ENCODE data around the gene TBC1D25.

Gene TBC1D25

DNA sequence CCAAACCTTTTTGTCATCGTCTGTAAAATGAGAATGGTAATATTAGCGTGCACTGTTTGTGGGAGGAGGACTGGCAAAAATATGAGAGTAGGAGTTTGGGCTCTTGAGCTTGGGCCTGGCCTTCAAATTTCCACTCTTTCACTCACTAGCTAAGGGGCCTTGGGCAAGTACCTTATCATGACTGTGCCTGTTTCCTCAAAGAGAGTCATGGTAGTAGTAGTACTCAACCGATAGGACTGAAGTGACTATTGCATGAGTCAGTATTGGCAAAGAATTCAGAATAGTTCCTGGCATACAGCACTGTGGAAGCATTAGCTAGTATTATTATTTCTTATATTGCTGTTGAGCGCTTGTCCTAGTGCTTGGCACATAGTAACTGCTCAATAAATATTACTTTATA, 18.8 kb downstream of the TBC1D25 start:
- DNase-seq = no peak

DNA sequence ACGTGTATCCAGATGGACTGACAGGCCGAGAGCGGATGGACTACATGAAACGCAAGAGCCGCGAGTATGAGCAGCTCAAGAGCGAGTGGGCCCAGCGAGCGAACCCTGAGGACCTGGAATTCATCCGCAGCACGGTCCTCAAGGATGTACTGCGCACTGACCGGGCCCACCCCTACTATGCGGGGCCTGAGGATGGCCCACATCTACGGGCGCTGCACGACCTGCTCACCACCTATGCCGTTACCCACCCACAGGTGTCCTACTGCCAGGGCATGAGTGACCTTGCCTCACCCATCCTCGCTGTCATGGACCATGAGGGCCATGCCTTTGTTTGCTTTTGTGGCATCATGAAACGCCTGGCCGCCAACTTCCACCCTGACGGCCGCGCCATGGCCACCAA, 20.1 kb downstream of the TBC1D25 start:
- DNase-seq = no peak

DNA sequence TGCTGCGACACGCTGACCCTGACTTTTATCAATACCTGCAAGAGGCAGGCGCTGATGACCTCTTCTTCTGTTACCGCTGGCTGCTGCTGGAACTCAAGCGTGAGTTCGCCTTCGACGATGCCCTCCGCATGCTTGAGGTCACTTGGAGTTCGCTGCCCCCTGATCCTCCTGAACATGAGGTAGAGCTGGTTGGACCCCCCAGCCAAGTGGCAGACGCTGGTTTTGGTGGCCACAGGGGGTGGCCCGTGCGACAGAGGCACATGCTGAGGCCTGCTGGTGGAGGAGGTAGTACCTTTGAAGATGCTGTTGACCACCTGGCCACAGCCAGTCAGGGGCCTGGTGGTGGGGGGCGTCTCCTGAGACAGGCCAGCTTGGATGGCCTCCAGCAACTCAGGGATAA, 20.5 kb downstream of the TBC1D25 start:
- no peak for DNase-seq

DNA sequence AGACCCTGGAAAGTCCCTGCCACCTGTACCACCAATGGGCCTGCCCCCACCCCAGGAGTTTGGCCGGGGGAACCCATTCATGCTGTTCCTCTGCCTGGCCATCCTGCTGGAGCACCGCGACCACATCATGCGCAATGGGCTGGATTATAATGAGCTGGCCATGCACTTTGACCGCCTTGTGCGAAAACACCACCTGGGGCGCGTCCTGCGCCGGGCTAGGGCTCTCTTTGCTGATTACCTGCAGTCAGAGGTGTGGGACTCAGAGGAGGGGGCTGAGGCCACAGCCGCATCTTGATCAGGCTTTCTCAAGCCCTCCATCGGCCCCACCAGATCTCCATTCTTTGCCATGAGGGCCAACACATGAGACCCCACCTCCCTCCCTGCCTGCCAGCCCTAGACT, 21.2 kb downstream of the TBC1D25 start:
- DNase-seq = no peak

DNA sequence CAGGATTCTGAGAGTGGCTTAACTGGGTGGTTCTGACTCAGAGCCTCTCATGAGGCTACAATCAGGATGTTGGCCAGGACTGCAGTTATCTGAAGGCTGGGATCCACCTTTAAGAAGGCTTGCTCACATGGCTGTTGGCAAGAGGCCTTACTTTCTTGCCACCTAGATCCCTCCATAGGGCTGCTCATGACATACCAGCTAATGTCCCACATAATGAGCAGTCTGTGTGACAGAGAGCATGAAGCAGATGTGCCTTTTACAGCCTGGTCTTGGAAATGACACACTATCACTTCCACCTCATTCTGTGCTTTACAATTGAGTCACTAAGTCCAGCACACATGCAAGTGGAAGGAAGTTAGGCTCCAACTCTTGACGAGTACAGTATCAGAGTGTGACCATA, 30.4 kb downstream of the TBC1D25 start:
- DNase-seq = no peak

DNA sequence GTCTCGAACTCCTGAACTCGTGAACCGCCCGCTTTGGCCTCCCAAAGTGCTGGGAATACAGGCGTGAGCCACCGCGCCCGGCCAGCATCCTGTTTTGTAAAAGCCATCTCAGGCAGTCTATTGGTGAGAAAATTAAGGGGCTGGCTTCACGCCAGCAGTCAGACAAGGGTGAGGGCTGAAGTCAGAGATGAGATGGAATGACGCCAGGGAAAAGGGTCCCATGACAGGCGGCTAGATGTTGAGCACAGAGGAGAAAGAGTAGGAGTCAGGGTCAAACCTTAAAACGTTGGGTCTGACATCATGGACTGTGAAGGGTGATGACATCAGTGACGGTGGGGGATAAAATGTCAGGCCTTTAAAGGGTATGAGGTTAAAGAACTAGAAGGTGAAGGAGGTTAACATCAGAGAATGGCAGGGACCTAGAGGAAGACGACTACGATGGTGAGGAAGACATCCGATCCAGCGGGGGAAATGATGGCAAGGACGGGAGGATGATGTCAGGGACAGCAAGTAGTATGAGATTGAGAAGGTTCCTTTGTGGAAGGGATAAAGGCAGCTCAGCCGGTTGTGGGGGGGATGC, 34.3 kb downstream of the TBC1D25 start:
- DNase-seq = peak in 8 of 51 donors; percentile 2 to 29 (median 12)

DNA sequence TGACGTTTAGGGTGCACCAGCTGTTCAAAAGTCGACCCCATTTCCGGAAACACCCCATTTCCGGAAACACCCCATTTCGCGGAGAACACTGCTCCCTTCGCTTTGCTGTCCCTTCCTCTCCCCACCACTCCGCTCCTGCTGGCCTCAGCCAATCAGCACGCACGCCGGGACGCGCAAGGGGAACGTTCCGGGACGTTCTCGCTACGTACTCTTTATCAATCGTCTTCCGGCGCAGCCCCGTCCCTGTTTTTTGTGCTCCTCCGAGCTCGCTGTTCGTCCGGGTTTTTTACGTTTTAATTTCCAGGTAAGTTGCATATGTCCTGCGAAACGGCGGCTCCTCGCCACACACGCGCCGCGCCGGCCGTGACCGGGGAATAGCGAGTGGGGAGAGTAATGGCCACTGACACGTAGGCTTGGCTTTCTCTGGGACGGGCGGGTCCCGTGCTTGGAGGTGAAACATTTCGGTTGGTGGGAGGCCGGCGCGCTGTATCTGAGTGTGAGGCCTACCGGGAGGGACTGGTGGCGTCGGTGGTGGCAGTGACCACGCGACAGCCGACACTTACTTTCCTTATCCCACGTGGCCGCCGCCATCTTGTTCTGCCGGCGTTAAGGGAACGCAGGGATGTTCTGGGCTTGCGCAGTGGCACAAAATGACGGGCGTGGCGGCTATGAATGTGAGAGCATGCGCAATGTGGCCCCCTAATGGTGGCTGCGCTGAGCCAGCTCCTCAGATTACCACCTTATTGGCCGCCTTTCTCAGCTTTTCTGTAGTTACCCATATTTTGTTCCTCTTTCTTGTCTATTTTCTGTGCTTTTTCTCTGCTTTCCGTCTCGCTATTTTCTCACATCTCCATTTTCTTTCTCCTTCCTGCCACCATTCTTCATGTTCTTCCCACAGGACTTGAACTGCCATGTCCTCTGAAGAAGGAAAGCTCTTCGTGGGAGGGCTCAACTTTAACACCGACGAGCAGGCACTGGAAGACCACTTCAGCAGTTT, 35.1 kb downstream of the TBC1D25 start, which contains the start of gene RBM3:
Gene RBM3 (plus strand): TSS at position 215 of the 997 bp plus-strand sequence. CDS start 697 bp downstream, at position 912.
- DNase-seq = peak; percentile 32 to 92 (median 82)

DNA sequence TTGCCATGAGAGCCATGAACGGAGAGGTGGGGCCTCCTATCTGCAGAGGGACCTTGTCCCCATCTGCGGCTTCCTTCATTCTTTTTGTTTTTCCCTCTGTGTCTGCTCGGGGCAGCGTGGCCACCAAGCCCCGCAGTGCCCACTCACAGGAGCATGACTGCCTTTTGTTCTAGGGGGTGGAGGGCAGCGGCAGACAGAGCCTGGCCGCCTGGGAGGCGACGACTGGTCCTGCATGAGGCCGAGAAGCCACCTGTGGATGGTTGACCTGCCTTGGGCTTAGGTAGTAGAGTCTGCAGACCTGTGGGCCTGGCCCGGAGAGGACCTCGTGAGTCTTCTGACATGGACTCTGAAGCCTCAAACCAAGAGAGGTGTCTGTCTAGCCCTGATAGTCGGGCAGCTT, 36.1 kb downstream of the TBC1D25 start:
- DNase-seq = no peak

DNA sequence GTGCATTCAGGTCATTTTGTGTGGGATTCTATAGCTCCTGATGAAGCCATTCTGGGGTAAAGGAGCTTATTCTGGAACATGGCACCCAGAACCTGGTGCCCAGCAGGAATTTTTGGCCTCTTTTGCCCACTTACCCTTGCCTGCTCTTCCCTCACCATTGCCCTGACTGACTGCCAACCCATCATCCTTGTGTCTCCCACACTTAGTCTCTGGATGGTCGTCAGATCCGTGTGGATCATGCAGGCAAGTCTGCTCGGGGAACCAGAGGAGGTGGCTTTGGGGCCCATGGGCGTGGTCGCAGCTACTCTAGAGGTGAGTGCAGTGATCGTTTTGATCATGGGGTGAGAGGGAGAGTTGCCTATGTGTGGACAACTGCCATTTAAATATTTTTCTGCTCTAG, 36.6 kb downstream of the TBC1D25 start:
- DNase-seq = no peak

DNA sequence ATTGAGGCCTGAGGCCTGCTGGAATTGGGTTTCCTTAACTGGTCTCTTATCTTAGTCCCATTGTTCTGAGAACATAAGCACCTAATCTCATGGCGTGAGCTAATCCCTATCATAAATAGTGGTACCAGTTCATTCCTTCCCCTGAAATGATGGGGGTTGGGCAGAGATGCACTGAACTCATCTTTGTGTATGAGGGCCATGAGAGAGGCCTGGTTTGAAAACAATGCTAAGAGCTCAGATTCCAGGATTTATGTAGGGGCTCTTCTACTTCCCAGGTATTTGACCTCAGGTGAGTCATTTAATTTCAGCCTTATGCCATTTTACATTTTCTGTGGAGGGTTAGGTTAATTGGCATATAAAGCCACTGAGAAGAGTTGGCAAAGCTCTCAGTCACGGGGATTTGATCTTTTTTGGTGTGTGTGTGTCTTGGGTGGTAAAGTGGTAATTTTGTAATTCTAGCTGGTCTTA, 39.2 kb downstream of the TBC1D25 start:
- no peak for DNase-seq

DNA sequence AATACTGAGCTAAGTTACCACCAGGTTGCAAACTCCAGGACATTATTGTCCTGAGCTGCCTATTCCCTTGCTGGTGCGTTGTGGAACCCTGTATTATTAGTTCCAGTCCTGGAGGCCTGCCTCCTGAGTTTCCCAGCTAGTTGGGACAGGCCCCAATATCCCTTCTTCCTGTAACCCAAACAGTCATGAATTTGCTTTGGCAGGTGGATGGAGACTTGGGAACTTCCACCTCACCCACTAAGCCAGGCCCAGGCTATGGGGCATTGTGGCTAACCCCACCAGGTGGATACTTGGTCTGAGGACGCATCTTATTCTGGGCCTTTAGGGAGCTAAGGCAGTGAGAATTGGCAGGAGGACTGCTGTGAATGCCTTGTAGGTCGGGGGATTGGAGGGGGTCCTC, 39.7 kb downstream of the TBC1D25 start:
- no peak for DNase-seq

DNA sequence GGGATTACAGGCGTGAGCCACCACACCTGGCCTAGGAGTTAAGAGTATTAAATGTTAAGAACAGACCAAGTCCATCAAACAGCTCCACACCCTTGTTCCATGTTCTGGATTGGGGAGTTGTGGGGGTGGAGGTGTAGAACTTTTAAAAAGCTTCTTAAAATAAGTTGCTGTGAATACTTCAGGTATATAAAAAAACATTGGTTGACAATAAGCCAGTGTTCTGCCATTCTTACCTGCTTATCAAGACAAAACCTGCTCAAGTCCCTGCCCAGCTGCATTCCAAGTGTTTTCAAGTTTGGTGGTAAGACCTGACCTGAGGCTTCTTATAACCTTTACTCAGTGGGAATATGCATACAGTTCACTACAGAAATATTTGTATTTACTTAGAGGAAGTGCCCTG, 41.1 kb downstream of the TBC1D25 start:
- DNase-seq = no peak

DNA sequence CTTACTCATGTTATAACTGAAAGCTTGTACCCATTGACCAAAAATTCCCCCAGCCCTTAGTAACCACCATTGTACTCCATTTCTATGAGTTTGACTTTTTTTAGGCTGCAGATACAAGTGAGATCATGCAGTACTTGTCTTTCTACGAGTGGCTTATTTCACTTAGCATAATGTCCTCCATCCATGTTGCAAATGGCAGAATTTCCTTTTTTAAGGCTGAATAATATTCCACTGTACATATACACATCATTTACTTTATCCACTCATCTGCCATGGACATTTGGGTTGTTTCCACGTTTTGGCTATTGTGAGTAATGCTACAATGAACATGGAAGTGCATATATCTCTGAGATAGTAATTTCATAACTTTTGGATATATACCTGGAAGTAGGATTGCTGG, 45.2 kb downstream of the TBC1D25 start:
- no peak for DNase-seq

DNA sequence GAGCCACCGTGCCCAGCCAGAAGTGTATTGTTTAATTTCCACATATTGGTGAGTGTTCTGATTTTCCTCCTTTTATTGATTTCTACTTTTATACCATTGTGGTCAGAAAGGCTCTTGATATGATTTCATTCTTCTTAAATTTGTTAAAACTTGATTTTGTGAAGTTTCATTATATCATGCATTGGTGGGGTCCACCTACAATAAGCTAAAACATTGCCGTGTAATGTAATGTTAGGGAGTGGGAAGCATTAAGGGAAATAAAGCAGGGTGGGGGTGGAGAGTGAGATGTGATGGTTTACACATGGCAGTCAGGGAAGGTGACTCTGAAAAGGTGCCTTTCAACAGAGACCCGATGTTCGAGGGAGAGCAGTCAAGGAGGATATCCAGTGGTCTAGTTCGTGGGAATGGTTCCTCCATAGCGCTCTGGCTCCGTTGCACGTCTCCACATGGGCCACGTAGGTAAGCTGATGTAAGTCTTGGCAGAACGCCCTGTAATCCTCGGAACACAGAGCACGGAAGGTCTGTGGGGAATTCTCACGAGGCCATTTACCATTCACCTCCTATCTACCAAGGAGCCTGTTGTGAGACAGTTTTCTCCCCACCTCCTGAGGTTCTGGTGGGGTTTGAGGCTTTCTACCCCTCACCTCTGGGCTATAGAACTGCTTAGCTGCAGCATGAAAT, 50.1 kb downstream of the TBC1D25 start:
- DNase-seq = no peak

DNA sequence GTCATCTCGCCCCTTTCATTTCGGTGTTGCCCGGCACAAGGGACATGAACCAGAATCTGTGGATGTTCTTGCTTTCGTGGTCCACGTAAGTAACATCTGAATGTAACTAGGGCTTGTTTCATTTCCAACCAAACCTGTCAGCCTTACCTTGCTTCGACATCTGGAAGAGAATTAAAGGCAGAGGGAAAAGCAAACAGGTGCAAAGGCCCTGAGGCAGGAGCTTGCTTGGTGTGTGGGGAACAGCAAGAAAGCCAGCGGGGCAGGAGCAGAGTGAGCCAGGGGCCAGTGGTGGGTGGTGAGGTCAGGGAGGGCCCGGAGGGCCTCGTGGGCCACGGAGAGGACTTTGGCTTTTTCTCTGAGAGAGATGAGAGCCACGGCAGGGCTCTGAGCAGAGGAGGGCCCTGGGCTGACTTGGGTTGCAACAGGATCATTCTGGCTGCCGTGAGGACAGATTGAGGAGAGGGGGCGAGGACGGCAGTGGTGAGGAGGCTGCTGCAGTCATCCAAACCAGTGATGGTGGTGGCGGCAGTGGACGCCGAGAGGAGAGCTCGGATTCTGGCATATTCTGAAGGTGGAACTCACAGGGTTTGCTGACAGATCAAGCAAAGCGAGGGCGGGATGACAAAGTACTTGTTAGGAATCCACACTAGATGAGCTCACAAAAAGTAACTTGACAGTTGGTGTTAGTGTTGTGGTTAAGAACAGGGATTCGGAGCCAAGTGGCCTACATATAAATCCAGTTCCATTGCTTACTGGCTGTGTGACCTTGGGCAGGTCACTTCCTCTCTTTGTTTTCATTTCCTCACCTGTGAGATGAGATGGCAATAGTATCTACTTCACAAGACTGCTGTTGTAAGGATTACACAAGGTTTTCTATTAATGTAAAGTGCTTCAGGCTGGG, 50.9 kb downstream of the TBC1D25 start:
- peak in 1 of 51 donors; percentile 1 for DNase-seq

DNA sequence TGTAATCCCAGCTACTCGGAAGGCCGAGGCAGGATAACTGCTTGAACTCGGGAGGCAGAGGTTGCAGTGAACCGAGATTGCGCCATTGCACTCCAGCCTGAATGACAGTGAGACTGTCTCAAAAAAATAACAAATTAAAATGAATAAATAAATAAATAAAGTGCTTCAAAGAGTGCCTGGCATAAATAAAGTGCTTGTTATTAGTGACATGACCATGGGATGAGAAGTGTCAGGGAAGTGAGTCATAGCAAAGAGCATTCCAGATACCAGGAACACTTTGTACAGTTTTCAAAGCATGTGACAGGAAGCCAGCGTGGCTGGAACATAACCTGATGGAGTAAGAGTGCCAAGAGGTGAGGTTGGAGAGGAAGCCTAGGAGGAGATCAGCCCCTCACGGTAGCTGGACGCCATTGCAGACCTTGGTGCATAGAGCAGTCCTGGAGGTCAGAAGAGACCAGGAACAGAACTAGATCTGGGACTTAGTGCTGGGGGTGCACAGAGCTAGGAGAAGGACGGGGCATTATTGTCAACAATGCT, 51.8 kb downstream of the TBC1D25 start:
- no peak for DNase-seq

DNA sequence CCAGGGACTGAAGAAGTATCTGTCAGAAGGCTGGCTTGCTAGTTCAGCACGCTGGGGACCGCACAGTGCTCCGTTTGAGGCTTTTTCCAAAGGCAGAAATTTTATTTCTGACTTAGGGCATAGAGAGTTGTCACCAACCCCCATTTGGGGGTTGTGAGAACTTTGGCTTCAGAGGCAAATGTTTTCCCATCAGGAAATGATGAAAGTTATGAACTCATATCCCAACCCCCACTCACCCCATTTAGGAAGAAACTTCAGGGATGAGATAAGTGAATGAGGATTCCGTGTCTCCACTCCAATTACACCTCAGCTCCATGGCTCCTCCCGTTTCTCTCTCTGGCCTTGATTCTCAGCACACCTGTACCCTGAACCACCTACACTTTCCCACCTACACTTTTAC, 53.5 kb downstream of the TBC1D25 start:
- DNase-seq = no peak

DNA sequence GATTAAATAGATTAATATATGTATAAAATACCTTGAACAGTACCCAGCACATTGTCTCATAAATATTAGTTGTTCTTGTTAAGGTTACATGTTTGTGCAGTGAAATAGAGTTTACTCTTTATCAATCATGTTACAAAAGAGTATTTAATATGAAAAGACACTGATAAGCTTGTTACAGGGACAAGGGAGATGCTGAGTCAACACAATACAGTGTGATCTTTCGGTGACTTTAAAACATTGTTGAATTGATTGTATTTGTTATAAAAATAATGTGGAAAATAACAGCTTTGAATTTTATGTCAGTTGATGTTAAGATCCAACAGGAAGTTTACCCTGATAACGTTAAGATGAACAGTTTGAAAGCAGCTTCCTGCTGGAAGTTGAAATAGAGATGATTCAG, 56.4 kb downstream of the TBC1D25 start:
- no peak for DNase-seq

DNA sequence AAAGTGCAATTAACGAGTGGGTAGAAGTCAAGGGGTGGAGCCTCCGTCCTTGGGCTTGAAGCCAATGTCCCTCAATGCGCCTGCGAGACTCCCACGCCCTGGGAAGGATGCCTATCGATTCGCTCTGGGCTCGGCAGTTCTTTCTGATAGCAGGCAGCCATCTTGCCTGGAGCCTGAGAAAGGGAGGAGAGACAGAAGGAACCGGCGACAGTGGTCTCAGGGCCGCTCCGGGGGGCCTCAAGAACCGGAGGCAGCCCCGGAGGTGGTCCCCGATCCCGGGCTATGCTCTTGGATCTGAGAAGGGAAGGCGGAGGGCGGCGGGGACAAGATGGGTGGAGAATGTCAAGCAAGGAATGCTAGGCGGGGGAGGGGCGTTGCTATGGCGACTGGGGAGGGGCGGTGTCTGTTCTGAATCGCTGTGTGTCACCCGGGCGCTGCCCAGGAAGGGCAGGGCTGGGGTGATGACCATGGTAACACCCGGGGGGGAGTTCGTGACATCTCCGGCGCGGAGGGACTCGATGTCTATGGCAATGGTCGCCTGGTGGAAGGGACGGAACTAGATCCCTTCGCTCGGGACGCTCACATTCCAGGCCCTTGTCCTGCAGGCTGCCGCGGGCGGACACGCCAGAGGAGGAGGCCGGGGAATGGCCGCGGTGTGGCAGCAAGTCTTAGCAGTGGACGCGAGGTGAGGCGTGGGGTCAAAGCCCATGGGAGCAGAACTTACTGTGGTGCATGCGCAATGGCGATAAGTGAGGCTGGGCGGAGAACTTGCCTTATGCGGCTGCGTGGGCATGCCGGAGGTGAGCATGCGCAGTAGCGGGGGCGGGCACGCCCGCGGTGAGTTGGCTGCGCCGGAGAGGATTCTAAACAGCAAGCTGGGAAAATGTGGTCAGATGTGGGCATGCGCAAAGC, 58.1 kb downstream of the TBC1D25 start, which contains the start of gene WDR13:
Gene WDR13 (plus strand): TSS at position 140 of the 912 bp plus-strand sequence. CDS start 505 bp downstream, at position 645.
- peak; percentile 45 to 93 (median 79) for DNase-seq
